Measurements from ENCODE around the gene PUS7. TPM values are rescaled to one million over a fixed set of nuclear protein-coding genes. Genes with fewer than 3 reads are reported as not detected.
A peak's percentile ranks its signal among the peaks of the same experiment; 100 is the strongest.

Gene PUS7
- total and polyA plus RNA-seq, 2 of the 4 experiments (the other 2 are of a cell fraction) = 11.7 to 17.0 TPM

DNA sequence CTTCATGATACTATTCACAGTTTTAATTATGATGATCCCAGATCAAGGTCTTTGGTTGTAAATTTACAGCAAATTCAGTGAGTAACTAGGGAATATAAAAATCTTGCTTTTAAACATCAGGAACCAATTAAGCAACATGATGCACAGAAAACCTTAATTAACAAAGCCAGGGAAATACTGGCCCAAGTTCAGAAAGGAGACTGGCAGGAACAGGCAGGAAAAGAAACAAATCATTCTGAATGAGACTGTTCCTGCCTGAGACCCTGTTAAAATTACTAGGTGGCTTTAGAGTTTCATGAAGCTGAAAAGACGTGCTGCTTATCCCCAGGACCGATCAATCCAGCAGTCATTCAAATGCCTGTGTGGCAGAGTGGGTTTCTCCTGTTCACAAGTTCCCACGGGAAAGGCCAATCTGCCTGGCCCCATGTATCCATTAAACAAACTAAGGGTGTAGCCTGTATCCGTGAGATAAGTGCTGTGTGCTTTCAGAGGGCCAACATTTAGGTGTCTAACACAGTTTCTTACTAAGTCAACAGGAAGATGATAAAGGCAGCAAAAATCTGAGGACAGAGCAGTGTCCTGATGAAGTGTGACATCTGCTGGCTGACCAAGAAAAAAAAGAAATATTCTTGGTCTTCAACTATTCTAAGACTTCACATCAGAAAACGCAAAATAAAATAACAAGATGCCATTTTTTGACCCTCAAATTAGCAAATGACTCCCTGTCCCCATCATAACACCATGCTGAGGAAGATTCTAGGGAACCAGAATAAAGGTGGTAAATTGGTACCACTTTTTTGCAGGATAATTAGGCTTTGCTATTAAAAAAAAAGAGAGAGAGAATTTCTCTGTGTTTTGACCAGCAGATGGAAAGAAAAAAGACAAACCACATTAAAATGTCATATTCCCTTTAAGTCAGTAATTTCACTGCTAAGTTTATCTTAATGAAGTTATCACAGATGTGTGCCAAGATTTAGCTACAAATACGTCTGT lies 34.2 kb downstream of the PUS7 start:
- Histone ChIP-seq H2BK5ac (ENCODE audit: low read depth, low read length, poor library complexity, severe bottlenecking) (peak overlapping the region; percentile 90), H3K36me3 (ENCODE audit: control insufficient read depth, insufficient read depth, low read length) (peaks cover 2% of the 10 kb centered on the region), H4K5ac (ENCODE audit: low read depth, low read length) (peak overlapping the region; percentile 92), H4K8ac (ENCODE audit: low read depth in 2 of 2, low read length in 2 of 2) (peak overlapping the region; percentile 31 to 84; a peak in 3 of 4 replicates), H2AK5ac (ENCODE audit: low read depth, low read length) (peak overlapping the region; percentile 8), H3K9me1 (ENCODE audit: insufficient read depth, low read length) (no peaks in the 10 kb centered on the region; the same call in 1 of the 2 replicates), H3K27me3 (ENCODE audit: control insufficient read depth, insufficient read depth, low read length) (no peaks in the 10 kb centered on the region), H3K4ac (ENCODE audit: low read depth, low read length) (peak overlapping the region; percentile 69), H3K56ac (ENCODE audit: extremely low read depth, insufficient read depth, low read length) (peak overlapping the region; percentile 46), H3K9me3 (ENCODE audit: control insufficient read depth, insufficient read depth, low read length) (no peaks in the 10 kb centered on the region), H3K4me3 (ENCODE audit: insufficient read depth, low read depth, low read length) (no peak overlapping the region), H3K4me1 (ENCODE audit: control insufficient read depth, insufficient read depth, low read length) (peaks cover 3% of the 10 kb centered on the region), H3K18ac (ENCODE audit: low read depth, low read length) (peak overlapping the region; percentile 96), H3K27ac (ENCODE audit: insufficient read depth, low read length) (peak overlapping the region; percentile 79), H2BK20ac (ENCODE audit: low read depth, low read length) (peak overlapping the region; percentile 51), H4K20me1 (ENCODE audit: insufficient read depth, low read length) (no peaks in the 10 kb centered on the region), H2BK15ac (ENCODE audit: low read depth, low read length) (peak overlapping the region; percentile 46; the same call in 2 of the 3 replicates), H2BK120ac (ENCODE audit: low read depth, low read length) (peak overlapping the region; percentile 87), H2AK9ac (replicated peaks; ENCODE audit: low read depth, low read length, poor library complexity) (no peak overlapping the region), H3K14ac (replicated peaks; ENCODE audit: low read depth, low read length) (peak overlapping the region; percentile 89), H3K23ac (ENCODE audit: low read depth, low read length) (peak overlapping the region; percentile 75; the same call in 1 of the 2 replicates), H4K91ac (ENCODE audit: insufficient read depth, low read depth, low read length) (peak overlapping the region; percentile 86), H3K9ac (ENCODE audit: low read depth, low read length) (peak overlapping the region; percentile 49), H3K79me1 (ENCODE audit: low read depth in 1 of 2, low read length in 2 of 2) (peaks cover 6 to 36% of the 10 kb centered on the region in 2 experiments; a peak in 3 of 4 replicates), H2AFZ (replicated peaks; ENCODE audit: low read length, poor library complexity) (peak overlapping the region; percentile 84), H3K4me2 (ENCODE audit: low read depth, low read length) (peak overlapping the region; percentile 86)
- dilution Hi-C loops (cut with HindIII; ENCODE audit: low sequenced_read_pairs, unreplicated experiment) (no loop called here), intact Hi-C loops (cut with micrococcal nuclease) (loop anchor here (1.0 to 5.0 kb wide), 3 partner anchors 87 to 565 kb away; no protein-coding TSS in a partner anchor), in situ Hi-C loops (cut with MboI; ENCODE audit: low sequenced_read_pairs) (no loop called here)
- CTCF ChIA-PET = interaction anchor here (0.7 to 1.2 kb wide), 4 partner anchors 32 to 565 kb away, joined by 3 to 6 read pairs (median 3); no protein-coding TSS in a partner anchor
- DNase-seq (peak; percentile 94), ATAC-seq (ENCODE audit: low read depth) (peak; percentile 95)
- POLR2A ChIA-PET (ENCODE audit: unreplicated experiment) = no interaction called here
- TF ChIP-seq NFE2L2 (IDR thresholded peaks at IDR 0.05; ENCODE audit: low read depth, low read length) = no peak
- TF ChIP-seq FOS (IDR thresholded peaks at IDR 0.05; ENCODE audit: low read depth, low read length) = peak; percentile 58
- TF ChIP-seq RFX5 (IDR thresholded peaks at IDR 0.05; ENCODE audit: low read depth, low read length) = no peak
- TF ChIP-seq RCOR1 (IDR thresholded peaks at IDR 0.05; ENCODE audit: insufficient replicate concordance, low read length) = no peak
- TF ChIP-seq BHLHE40 (IDR thresholded peaks at IDR 0.05; ENCODE audit: low read depth, low read length) = 0 out of 2 replicates have a peak, but pooled peaks have one; percentile 5
- peak; percentile 53 for TF ChIP-seq SMC3 (IDR thresholded peaks at IDR 0.05; ENCODE audit: low read depth, low read length)
- TF ChIP-seq CEBPB (IDR thresholded peaks at IDR 0.05; ENCODE audit: low read depth, low read length) = no peak
- TF ChIP-seq MAZ (IDR thresholded peaks at IDR 0.05; ENCODE audit: borderline replicate concordance, low read depth, low read length) = no peak
- TF ChIP-seq RAD21 (IDR thresholded peaks at IDR 0.05; ENCODE audit: low read length) = peak; percentile 81
- TF ChIP-seq, protein P1, sequence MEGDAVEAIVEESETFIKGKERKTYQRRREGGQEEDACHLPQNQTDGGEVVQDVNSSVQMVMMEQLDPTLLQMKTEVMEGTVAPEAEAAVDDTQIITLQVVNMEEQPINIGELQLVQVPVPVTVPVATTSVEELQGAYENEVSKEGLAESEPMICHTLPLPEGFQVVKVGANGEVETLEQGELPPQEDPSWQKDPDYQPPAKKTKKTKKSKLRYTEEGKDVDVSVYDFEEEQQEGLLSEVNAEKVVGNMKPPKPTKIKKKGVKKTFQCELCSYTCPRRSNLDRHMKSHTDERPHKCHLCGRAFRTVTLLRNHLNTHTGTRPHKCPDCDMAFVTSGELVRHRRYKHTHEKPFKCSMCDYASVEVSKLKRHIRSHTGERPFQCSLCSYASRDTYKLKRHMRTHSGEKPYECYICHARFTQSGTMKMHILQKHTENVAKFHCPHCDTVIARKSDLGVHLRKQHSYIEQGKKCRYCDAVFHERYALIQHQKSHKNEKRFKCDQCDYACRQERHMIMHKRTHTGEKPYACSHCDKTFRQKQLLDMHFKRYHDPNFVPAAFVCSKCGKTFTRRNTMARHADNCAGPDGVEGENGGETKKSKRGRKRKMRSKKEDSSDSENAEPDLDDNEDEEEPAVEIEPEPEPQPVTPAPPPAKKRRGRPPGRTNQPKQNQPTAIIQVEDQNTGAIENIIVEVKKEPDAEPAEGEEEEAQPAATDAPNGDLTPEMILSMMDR (conservative IDR thresholded peaks at IDR 0.05; ENCODE audit: low read depth, low read length) = peak; percentile 64
- no peak for TF ChIP-seq MXI1 (IDR thresholded peaks at IDR 0.05; ENCODE audit: borderline replicate concordance, low read depth, low read length)
- TF ChIP-seq MAFK (IDR thresholded peaks at IDR 0.05; ENCODE audit: low read depth, low read length) = no peak
- TF ChIP-seq, protein P2, sequence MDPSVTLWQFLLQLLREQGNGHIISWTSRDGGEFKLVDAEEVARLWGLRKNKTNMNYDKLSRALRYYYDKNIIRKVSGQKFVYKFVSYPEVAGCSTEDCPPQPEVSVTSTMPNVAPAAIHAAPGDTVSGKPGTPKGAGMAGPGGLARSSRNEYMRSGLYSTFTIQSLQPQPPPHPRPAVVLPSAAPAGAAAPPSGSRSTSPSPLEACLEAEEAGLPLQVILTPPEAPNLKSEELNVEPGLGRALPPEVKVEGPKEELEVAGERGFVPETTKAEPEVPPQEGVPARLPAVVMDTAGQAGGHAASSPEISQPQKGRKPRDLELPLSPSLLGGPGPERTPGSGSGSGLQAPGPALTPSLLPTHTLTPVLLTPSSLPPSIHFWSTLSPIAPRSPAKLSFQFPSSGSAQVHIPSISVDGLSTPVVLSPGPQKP (IDR thresholded peaks at IDR 0.05; ENCODE audit: borderline replicate concordance, low read depth, low read length) = no peak
- no peak for TF ChIP-seq POLR2A (IDR thresholded peaks at IDR 0.05; ENCODE audit: low read depth, low read length)
- BruUV-seq (replicated peaks) = no TSS peak
- 78% methylated on average over 2 of the region's 6 CpGs; no CpG with 5 or more reads in 1 of the 2 experiments for whole genome bisulfite sequencing, 2 experiments (ENCODE audit: extremely low coverage in 2 of 2, insufficient read length in 1 of 2)
